Peyer's patch (tissue), 4 donors: ENCODE results near the gene C1orf198. TPM values are rescaled to one million over a fixed set of nuclear protein-coding genes. Genes with fewer than 3 reads are reported as not detected.

ENCODE experiments used
- DNase-seq, 3 donors: peaks; one replicate each; pipeline ENCODE4 v3.0.0-alpha.2; 2017 to 2019
- H3K27ac ChIP-seq, 4 donors: fragments of 200-600 bp; sonication (generic); one replicate each; pipeline ENCODE4 v1.5.1; 2016 to 2019
- H3K27me3 ChIP-seq, 2 donors: fragments of 200-600 bp; sonication (generic); one replicate each; pipeline ENCODE4 v1.5.1; 2019
- H3K36me3 ChIP-seq, 3 donors: fragments of 200-600 bp; sonication (generic); one replicate each; pipeline ENCODE4 v1.5.1; 2016 to 2019
- H3K4me1 ChIP-seq, 4 donors: fragments of 200-600 bp; sonication (generic); one replicate each; pipeline ENCODE4 v1.5.1; 2016 to 2019
- H3K4me3 ChIP-seq, 4 donors: fragments of 200-600 bp; sonication (generic); 1 replicate in 3 of 4; 2 replicates in 1 of 4; pipeline ENCODE4 v1.5.1; 2016 to 2019; ENCODE audit warnings: mild to moderate bottlenecking in 1 of 4
- H3K9me3 ChIP-seq, 4 donors: fragments of 200-600 bp; sonication (generic); one replicate each; pipeline ENCODE4 v1.5.1; 2016 to 2019; ENCODE audit warnings: mild to moderate bottlenecking in 1 of 4
- CTCF ChIP-seq, 6 experiments: fragments of 450-650 bp in 4 of 6; fragments of 200-600 bp in 2 of 6; sonication (generic) in 1 of 6; IDR thresholded peaks; one replicate each; pipeline ENCODE4 v1.5.1; 2017 to 2019; ENCODE audit warnings: antibody characterized with exemption in 6 of 6, mild to moderate bottlenecking in 3 of 6, moderate library complexity in 1 of 6
- POLR2A ChIP-seq, 2 donors: fragments of 450-650 bp; IDR thresholded peaks; one replicate each; pipeline ENCODE4 v1.5.1; 2017; ENCODE audit warnings: antibody characterized with exemption in 2 of 2, mild to moderate bottlenecking in 2 of 2, moderate library complexity in 2 of 2
- total RNA-seq, 4 donors: library from RNA; depleted of rRNA; stranded (reverse); fragments of >200 nt; gene quantifications; one replicate each; pipeline ENCODE4 v1.1.0, GENCODE V29; 2016

C1orf198 gene
- total RNA-seq, 4 donors from 2014 or later, result 10.3 to 14.0 (median 11.4) TPM

- Histone ChIP-seq H3K9me3 (no peaks in the 10 kb centered on the region), H3K36me3 (no peaks in the 10 kb centered on the region), H3K4me1 (no peaks in the 10 kb centered on the region), H3K4me3 (no peak overlapping the region), H3K27me3 (no peaks in the 10 kb centered on the region), H3K27ac (no peak overlapping the region)
- no peak for DNase-seq
- TF ChIP-seq POLR2A (IDR thresholded peaks at IDR 0.05) (no peak), CTCF (IDR thresholded peaks at IDR 0.05) (no peak)
Measured at GRCh38 chr1:230807029-230807428, 61.3 kb downstream of the C1orf198 start.

GRCh38 chr1:230806552-230806951 is 61.8 kb downstream of the C1orf198 start:
- DNase-seq, result no peak
- Histone ChIP-seq H3K27ac (no peak overlapping the region), H3K4me1 (no peaks in the 10 kb centered on the region), H3K27me3 (no peaks in the 10 kb centered on the region), H3K36me3 (no peaks in the 10 kb centered on the region), H3K9me3 (no peaks in the 10 kb centered on the region), H3K4me3 (no peak overlapping the region)
- no peak for TF ChIP-seq CTCF (IDR thresholded peaks at IDR 0.05)
- no peak for TF ChIP-seq POLR2A (IDR thresholded peaks at IDR 0.05)

- TF ChIP-seq CTCF (IDR thresholded peaks at IDR 0.05) (no peak), POLR2A (IDR thresholded peaks at IDR 0.05) (no peak)
- no peaks in the 10 kb centered on the region for H3K9me3 ChIP-seq
- DNase-seq, result no peak
- no peak overlapping the region for H3K4me3 ChIP-seq
- H3K36me3 ChIP-seq, result no peaks in the 10 kb centered on the region
- no peaks in the 10 kb centered on the region for H3K27me3 ChIP-seq
- no peak overlapping the region for H3K27ac ChIP-seq
- no peaks in the 10 kb centered on the region for H3K4me1 ChIP-seq
Measured at GRCh38 chr1:230804396-230804795, 63.9 kb downstream of the C1orf198 start.

GRCh38 chr1:230800891-230801840 is 67.2 kb downstream of the C1orf198 start:
- Histone ChIP-seq H3K36me3 (no peaks in the 10 kb centered on the region), H3K4me1 (no peaks in the 10 kb centered on the region), H3K9me3 (no peaks in the 10 kb centered on the region), H3K4me3 (no peak overlapping the region), H3K27me3 (no peaks in the 10 kb centered on the region), H3K27ac (no peak overlapping the region)
- DNase-seq, result no peak
- TF ChIP-seq CTCF (IDR thresholded peaks at IDR 0.05), result no peak
- no peak for TF ChIP-seq POLR2A (IDR thresholded peaks at IDR 0.05)

GRCh38 chr1:230798491-230798890 is 69.8 kb downstream of the C1orf198 start:
- TF ChIP-seq POLR2A (IDR thresholded peaks at IDR 0.05), result no peak
- no peak for TF ChIP-seq CTCF (IDR thresholded peaks at IDR 0.05)
- Histone ChIP-seq H3K4me3 (no peak overlapping the region), H3K9me3 (no peaks in the 10 kb centered on the region), H3K36me3 (no peaks in the 10 kb centered on the region), H3K27me3 (no peaks in the 10 kb centered on the region), H3K4me1 (no peaks in the 10 kb centered on the region), H3K27ac (no peak overlapping the region)
- DNase-seq, result no peak
